Measurements from ENCODE around the gene TMEM238.
A peak's percentile ranks its signal among the peaks of the same experiment; 100 is the strongest.

The TMEM238 gene

DNA sequence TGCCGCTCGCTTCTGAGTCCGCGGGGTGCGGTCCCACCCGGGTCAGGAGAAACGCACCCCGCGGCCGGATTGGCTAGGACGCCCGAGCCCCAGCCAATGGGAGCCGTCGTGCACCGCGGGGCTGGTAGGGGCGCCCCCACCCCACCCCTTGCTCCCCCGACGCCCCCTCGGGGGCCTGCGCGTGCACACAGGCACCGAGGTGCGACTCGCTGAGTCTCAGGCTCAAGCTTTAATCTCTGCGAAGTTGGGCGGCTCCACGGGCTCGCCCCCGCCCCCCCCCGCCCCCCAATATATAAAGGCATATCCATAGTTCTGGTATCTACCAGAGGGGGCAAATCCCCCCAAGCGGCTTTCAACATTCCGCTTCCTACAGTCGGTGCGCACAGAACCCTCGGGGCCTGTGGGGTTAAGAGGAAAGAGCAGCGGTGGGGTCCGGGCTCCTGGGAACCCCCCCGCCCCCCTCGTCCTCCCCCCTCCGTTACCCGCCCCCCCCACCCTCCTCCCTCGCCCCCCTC is 29.3 kb downstream of the TMEM238 start, which contains the start of gene COX6B2:
COX6B2 (minus strand) TSS at position 22 of the 515 bp plus-strand sequence. CDS start 198 bp downstream, outside the sequence.
- no peak for DNase-seq

DNA sequence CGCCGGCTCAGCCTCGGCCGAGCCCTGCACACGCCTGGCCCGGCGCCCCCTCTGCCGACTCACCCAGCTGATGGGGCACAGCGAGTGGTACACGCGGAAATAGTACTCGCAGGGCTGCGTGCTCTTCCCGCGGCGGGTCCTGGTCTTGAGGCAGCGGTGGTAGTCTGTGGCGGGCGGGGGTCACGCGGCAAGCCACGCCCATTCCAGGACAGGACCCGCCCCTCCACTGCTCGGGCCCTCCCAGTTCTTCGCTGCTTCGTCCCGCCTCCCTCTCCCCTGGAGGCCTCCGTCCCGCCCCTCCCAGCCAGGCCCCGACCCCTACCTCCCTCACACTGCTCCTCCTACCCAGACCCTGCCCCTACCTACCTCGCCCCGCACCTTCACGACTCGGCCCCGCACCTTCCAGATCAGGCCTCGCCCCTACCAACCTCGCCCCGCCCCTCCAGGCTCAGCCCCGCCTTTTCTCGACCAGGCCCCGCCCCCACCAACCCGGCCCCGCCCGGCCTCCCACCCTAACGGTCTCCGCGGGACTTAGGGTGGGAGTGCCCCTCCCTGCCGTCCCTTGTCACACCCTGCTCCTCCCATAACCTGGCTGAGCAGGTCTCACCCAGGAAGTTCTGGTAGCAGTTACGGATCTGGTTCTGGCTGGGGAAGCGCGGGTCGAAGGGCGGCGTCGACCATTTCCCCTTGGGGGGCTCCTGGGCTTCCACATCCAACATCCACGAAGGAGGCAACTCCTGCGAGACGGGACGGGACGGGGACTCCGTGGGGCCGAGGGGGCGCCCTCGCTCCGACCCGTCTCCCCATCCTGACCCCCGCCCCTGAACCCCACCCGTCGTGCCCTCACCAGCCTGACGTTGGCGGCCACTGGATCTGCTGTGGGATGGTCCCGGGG is 30.0 kb downstream of the TMEM238 start:
- DNase-seq = peak in 1 of 2 donors; percentile 90

DNA sequence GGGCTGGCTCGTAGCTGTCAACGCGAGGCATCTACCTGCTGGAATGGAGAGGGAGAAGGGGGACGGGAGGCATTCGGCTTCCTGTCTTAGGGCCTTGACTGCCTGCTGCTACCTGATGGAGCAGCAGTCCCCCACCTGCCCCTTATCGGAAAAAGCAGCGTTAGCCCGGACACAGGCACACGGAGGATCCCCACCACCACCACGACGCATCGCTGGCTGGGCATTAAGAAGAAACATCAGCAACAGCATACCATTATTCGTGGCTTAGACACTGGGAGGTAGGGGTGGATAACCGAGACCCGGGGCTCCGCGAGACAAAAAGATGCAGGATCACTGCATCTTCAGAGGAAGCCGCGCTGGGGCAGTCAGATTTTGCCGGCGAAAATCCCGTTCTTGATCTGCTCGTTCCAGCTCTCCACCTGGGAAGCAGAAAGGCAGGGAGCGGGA is 30.7 kb downstream of the TMEM238 start:
- DNase-seq = no peak

DNA sequence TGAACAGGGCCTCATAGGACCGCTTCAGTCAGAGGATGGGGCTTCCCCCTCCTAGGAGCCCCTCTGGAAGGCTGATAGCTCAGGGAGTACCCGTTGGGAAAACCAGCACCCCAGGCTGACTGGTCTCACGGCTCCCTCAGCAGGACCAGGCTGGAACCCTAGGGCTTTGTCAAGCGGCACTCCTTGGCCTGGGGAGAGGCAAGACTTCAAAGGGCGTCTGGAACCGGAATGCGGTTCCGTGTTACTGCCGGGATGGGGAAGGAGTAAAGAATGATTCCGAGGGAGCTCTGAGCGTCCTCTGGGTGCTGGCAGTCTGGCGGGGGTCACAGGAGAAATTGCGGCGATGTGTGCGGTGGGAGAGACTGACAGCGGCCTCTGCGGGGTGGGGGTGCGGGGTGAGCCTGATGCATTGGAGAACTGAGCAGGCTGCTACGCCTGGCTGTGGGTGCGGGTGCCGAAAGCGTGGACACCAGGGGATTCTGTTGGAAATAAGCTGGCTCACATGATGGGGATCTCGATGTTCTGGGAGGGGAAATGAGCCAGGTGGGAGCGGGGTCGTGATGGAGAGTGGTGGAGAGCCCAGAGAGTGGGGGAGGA is 31.4 kb downstream of the TMEM238 start:
- no peak for DNase-seq

DNA sequence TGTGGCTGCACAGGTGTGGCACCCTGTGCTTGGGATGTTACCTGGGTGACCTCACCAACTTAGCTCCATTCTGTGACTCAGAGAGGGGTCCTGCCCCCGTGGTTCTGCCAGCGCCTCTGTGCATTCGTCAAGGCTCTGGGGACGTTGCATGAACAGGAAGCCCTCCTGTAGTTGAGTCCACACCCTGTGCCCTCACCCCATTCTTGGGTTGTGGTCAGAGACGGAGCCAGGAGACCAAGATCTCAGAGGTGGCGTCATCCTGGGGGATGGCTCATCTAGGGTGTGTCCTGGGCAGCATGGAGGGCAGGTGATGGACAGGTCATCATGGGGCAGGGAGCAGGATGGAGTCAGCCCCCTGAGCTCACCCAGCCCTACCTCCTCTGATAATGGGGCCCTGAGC is 32.1 kb downstream of the TMEM238 start:
- DNase-seq = no peak

DNA sequence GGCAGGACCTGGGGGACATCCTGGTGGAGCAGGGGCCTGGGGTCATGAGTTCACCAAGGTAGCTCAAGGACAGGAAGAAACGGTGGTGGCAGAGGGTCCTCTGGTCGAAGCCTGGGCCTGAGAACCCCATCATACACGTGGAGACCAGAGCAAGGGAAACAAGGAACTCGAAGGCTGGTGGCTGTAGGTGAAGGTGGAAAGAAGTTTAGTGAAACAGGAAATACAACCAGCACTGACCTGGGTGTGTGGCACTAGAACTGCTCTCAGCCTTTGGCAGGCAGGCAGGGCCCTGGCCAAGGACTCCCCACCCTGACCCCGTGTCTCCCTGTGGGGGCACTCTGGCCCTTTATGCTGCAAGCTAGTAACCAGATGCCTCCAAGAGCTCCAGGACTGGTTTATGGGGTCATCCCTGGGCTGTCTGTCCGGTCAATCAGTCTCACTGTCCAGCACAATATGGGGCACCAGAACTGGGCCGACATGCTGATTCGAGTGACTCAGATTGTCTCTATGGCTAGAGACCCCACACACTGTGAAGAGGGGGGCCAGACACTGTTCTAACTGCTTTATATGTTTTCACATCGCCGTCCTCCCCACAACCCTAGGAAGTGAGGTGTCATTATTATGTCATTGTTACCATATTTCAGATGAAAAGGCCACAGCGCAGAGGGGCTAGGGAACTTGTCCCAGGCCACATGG is 33.3 kb downstream of the TMEM238 start:
- DNase-seq = no peak

DNA sequence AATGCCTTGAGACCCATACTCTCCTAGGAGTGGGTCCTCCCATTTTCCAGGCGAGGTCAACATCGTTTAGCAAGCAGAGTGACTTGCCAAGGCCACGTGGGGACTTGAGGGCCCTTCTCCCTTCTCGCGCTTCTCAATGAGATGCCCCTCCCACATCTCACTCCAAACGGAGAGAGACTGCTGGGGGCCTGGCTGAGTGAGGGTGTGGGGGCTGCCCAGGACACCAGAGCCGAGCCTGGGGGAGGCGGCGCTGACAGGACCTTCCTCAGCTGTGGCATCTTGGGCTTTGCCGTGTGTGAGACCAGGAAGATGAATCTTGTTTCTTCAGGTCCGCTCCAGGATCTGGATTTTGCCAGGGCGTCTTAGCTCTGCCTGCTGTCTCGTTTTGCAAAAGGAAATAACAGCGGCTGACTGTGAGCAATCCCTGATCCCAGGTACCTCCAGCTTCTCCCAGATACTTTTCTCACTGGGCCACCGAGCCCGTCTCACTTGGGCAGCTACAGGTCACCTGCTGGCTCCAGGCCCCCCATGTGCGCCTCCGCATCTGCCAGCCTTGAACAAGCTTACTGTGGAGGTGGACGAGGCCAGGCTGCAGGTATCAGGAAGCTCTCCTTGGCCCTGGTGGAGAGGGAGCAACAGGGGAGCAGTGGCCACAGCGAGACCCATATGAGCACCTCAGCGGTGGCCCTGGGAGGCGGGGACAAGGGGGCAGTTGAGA is 35.6 kb downstream of the TMEM238 start:
- DNase-seq = no peak

DNA sequence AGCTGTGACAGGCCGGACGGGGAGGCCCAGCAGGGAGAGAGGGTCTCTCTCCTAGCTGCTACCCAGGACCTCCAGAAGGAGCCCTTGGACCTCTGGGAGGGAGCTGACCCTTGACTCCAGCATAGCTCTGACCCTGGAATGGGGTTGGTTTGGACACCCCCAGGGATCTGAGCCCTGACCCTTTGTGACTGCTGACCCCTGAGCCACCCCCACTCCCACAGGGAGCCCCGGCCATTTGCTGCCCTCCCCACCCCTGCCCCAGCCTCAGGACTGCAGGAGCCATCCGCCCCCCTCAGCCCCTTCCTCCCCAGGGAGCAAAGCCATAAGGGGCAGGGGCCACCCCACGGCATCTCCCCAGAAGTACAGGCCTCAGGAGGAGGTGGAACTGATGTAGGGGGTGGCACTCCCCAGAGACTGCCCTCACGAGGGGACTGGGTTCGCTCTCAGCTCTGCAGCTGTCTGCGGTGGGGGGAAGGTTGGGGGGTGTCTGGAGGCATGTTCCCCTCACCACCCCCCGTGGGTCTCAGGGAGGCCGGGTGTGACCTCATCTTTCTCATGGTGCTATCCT is 36.6 kb downstream of the TMEM238 start:
- no peak for DNase-seq

DNA sequence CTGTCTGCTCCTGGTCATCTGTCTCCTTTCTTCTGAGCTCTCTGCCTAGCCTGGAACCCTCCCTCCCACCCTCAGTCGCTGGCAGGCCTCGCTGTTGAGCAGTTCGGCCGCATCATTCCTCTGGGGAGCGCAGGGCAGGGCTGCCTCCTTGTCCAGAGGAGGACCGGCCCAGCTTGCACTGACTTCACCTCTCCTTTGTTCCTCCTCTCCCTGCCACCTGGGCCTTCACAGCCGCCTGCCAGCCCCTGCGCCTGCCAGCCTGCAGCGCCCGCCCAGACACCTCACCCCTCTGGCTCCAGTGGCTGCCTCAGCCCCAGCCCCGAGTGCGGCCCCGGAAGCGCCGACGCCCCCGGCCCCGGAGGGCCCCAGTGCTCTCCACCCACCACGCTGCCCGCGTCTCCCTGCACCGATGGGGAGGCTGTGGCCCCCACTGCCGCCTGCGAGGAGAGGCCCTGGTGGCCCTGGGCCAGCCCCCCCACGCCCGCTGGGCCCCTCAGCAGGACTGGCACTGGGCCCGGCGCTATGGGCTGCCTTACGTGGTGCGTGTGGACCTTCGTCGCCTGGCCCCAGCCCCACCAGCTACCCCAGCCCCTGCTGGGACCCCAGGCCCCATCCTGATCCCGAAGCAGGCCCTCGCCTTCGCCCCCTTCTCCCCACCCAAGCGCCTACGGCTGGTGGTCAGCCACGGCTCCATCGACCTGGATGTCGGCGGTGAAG is 37.2 kb downstream of the TMEM238 start:
- DNase-seq = no peak

DNA sequence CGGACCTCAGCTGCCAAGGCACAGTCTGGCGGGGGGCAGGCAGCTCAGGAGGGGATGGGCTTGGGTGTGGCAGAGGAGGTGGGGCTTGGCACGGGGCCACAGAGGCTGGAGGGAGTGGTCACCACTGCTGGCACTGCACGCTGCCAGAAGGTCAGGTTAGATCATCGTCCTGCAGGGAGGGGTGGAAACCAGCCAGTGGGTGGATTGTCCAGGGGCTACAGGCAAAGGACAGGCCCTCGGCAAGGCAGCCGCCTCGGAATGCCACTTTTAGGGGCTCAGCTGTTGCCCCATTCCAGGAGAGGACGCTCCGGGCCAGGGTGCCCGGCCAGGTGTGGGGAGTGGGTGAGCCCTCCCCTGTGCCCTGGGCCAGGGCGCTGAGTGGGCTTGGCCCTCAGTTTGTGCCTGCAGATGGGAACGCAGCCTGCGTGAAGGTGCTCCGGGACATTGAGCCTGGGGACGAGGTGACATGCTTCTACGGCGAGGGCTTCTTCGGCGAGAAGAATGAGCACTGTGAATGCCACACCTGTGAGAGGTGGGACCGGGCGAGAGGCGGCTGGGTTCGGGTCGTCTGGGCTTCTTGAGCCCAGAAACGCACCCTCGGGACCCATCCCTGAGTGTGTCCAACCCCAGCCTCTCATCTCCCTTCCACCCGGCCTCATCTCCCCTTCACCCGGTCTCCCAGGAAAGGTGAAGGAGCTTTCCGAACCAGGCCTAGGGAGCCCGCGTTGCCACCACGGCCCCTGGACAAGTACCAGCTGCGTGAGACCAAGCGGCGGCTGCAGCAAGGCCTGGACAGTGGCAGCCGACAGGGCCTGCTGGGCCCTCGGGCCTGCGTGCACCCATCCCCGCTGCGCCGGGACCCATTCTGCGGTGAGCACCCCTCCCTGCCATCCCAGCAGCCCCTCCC is 38.0 kb downstream of the TMEM238 start:
- DNase-seq = no peak

DNA sequence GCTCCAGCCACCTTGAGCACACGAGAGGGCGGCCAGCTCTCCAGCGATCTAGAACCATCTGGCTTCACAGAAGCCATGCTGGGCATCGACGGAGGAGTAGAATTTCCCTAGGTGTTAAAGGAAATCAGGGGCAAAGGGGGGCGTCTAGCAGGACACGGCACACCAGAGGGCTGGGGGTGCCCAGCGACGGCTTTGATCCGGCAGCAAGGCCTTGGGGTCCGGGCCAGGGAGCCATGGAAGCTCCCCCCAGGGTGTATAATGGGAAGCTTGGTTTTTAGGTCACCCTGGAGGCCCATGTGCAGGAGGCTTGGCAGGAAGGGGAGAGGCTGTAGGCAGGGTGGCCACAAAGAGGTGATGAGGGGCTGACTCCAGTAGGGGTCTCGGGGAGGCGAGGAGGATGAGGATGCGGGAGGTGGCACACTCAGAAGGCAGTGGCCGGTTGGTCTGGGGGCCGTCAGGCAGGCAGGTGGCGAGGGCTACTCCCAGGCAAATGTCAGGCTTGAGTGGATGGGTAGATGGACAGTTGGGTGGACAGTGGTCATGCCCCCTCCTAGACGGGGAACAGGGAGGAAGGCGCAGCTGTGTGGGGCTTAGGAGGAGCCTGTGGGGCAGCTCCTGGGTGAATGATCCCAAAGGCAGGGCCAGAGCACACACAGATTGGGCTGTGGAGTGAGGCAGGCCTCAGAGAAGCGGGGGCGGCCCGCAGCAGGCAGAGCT is 38.8 kb downstream of the TMEM238 start:
- DNase-seq = no peak

DNA sequence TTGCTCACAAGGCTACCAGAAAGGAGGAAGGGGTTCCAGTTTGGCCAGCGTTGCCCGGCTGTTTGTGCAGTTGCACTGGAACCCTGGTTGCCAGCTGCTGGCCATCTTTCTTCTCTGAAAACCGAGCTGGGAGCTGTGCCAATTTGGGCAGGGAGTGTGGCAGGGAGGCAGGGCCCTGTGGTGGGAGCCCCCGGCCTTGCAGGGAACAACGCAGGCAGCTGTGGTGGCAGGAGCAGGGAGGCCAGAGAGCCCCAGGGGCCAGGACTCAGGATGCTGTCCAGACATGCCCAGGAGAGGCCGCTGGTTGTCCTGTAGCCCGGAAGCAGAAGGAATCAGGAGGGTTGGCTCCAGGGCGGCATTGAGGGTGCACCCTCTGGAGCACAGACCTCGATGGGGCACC is 39.6 kb downstream of the TMEM238 start:
- no peak for DNase-seq

DNA sequence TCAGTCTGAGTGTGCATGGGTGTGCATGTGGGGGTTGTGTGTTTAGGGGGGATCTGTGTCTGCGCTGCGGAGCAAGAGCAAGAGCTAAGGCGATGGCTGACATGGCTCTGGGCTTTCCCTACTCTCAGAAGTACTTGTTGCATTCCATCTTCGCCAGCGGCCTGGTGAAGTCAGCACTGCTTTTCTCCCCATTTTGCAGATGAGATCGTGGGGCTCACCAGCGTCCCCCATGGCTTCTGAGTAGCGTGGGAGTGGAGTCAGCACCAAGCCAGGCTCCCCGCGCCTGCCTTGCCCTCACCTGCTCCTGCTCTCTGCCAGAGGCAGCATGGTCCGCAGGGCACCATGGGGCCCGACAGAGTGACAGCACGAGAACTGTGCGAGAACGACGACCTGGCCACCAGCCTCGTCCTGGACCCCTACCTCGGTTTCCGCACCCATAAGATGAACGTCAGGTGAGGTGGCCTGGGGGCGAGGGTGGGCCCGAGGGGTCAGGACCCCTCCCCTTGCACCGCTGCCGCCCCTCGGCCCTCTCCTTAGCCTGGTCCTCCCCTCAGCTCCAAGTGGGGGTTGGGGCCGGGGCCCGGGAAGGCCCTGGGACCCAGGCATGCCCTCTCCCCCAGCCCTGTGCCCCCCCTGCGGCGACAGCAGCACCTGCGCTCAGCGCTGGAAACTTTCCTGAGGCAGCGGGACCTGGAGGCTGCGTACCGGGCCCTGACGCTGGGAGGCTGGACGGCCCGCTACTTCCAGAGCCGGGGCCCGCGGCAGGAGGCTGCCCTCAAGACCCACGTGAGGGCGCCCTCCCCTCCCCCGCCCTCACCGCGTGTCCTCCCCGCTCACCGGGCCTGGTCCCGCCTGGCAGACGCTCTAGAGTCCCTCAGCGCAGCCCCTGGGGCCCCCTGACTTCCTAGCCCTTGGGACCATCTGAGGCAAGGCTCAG is 42.2 kb downstream of the TMEM238 start:
- no peak for DNase-seq

DNA sequence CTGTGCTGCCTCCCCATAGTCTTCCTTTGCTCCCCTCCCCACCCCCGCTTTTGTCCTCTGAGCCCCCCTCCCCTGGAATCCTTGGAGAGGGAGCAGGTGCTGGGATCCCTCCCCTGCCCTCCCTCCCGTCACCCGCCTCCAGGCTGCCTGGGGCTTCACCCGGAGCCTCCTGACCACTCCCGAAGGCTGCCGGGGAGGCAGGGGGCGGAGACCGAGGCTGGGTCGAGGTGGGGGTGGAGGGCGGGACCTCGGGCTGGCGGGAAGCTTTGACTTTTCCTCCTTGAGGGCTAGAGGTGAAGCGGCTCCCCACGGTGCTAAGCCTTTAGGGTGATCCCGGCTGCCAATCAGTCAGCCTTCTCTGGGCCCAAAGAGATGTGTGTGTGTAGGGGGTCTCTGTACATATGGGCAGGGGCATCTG is 42.9 kb downstream of the TMEM238 start:
- no peak for DNase-seq

DNA sequence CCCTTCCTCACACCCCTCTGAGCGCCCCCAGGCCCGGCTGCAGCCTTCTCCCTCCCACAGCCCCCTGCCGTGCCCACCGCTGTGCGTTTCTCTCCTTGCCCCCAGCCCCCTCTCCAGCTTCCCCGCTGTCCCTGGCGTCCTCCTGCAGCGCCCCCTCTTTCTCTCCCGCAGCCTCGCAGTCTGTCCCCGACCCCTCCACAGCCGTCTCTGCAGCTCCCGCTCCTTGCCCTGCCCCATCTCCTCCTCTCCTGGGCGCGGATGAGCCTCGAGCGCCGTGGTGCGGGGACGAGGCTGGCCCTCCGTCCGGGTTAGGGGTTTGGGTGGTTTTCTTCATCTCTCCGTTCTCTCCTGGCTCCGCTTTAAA is 43.3 kb downstream of the TMEM238 start:
- DNase-seq = no peak

DNA sequence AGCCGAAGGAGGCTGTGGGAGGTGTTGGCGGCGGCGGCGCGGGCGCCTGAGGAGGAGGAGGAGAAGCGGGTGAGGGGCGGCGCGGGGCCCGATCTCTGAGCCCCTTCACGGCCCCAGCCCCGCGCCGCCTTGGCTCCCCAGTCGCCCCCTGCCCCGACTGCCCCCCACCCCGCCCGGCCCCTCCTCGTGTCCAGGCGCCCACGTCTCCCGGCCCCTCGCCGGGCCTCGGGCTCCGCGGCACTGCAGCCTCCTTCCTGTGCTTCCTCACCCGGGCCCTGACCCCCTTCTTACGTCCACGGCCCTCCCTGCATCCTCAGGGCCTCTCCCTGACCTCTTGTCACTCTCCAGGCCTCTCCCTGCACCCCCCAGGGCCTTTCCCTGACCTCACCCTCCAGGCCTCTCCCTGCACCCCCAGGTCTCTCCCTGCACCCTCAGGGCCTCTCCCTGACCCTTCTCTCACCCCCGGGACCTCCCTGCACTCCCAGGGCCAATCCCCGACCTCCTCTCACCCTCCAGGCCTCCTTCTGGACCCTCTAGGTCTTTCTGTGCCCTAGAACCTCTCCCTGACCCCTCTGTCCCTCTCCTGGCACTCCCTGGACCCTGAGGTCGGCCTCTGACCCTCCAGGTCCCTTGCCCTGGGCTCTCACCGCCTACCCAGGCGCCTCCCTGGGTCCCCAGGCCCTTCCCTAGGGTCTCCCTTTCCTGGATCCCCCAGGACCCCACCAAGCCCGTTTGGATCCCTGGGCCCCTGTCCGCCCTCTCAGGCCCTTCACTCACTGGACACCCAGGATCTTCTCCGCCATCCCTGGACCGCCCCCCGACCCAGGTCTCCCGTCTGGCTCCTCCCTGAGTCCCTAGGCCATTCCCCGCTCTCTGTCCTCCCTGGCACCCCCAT is 44.0 kb downstream of the TMEM238 start:
- no peak for DNase-seq

DNA sequence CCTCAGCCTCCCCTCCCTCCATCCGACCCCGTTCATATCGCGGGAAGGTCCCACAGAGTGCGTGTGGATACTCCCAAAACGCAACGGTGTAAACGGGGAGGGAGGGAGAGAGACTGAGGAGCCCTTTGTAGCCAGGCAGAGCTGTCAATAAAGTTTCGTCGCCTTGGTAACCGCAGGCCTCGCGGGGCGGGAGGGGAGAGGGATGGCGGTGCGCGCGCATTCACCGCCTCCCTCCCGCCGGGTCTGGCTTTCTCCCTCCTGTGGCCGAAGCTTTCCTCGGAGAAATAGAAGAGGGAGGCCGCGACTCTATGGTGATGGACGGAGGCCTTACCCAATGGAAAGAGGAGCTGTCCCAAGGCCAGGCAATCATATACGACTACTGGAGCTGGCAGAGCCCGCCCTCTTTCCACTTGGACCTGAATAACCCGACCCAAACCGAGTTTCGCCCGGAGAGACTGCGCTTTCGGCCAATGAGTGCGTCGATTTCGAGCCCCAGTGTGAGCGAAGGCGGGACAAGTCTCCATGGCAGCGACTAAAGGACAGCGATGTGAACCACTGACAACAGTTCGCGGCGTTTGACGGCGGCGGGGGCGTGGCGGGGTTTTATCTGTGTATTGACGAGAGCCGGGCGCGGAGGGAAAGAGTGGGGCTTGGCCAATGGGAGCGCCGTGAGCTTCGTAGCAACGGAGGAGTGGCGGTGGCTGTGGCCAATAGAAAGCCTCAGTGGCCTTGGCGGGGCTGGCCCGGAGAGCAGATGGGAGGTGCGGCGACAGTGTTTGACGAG is 44.8 kb downstream of the TMEM238 start, which contains the start of gene KMT5C:
KMT5C (plus strand) TSS at position 772 of the 784 bp plus-strand sequence. CDS start 2,061 bp downstream, outside the sequence.
- DNase-seq = peak; percentile 97 to 99

Measured in bone marrow (tissue), 2 donors.